SH-SY5Y (cell line): ENCODE measurements around the gene SLC35D1.

ENCODE experiments used
- GATA2 ChIP-seq: IDR thresholded peaks from 2 replicates; pipeline ENCODE4 v1.6.1; 2011; ENCODE audit warnings: mild to moderate bottlenecking, low read depth, low read length
- GATA3 ChIP-seq: IDR thresholded peaks from 2 replicates; pipeline ENCODE4 v1.6.1; 2011; ENCODE audit warnings: low read depth, mild to moderate bottlenecking, low read length, moderate library complexity

Gene SLC35D1

DNA sequence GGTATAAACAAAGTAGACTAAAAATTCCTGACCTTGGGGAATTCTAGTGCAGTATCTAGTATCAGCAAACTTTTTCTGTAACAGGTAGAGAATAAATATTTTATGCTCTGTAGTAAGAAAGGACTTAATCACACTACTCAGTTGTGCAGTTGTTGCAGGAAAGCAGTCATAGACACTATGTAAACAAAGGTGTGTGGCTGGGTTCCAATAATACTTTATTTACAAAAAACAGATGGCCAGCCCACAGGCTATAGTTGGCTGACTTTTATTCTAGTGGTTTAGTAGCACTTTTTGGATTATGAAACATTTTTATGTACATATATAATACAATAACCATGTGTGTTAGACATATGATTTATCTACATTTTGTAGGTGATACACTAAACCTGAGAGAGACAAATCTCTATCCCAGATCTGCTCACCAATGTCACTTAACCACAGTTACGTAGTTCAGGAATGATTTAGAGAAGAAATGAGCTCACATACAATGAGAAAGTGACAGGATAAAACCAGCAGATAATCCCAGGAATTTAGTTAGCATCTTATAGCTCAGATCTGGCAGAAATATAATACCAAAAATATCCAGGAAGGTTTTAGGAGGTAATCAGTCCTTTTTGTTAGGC lies 73.1 kb downstream of the SLC35D1 start:
- TF ChIP-seq GATA2 (no peak), GATA3 (no peak)

- no peak for TF ChIP-seq GATA3
- no peak for TF ChIP-seq GATA2
Measured at GRCh38 chr1:66978201-66978600, 75.7 kb downstream of the SLC35D1 start.

DNA sequence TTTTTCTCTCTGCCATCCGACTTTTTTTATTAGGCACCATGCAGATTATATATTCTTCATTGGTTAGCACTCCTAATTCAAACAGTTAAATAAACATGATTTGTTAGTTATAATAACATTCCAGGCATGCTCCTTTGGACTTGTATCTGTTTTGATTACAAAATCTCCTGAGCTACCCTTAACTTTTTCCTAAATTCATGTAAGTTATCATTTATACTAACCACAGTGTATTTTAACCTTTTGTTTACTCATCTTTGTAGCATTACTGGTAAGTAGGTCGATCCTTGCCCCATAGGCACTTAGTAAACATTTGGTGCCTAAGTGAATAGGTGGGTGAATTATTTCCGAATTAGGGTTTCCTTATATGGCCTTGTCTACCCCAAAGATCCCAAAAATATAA lies 85.4 kb downstream of the SLC35D1 start:
- TF ChIP-seq GATA3 (no peak), GATA2 (no peak)

DNA sequence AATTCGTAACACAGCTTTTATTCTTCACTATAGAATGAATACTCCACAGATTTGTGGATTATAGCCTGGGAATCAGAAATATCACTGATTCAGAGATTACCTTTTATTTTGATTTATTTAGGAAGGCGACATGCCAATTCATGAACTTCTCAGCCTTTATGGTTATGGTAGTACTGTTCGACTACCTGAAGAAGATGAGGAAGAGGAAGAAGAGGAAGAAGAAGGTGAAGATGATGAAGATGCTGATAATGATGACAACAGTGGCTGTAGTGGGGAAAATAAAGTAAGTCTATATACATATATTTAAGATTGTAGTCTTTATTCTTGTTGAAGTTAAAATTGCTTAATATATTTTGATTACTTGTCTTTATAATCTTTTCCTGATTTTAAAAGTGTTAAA lies 96.0 kb downstream of the SLC35D1 start:
- TF ChIP-seq GATA2 (no peak), GATA3 (no peak)

DNA sequence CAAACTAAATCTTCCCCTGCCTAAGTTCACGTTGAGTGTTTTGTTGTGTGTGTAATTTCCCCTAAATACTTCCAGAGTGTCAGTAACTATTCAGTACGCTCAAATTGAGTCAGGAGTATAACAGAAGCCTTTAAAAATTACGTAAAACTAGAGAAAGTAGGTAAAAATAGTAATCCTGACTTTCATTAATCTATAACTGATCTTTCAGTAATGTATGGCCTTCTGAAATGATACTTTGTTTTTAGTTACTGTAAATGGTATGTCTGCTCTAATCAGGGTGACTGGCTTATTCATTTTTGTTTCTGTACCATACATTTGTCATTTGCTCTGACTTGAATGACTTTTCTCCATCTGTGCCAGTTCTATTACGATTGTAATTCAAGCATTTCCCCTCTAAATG lies 99.7 kb downstream of the SLC35D1 start:
- TF ChIP-seq GATA2 = no peak
- TF ChIP-seq GATA3 = no peak

DNA sequence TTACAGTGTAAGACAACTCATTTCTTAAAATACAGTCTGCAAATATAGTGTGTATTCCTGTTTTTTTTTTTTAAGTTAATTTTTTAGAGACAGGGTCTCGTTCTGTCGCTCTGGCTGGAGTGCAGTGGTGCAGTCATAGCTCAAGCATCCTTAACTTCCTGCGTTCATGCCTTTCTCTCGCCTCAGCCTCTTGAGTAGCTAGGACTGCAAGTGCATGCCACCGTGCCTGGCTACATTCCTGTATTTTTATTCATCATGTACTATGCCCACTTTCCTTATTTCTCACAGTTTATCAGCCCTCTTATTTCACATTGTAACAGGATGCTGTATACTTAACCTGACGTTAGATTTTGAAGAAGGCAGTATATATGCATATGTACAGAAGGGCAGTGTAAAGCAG lies 102.4 kb downstream of the SLC35D1 start:
- no peak for TF ChIP-seq GATA3
- TF ChIP-seq GATA2 = no peak
